Measurements from ENCODE around the gene RMND1. TPM values are rescaled to one million over a fixed set of nuclear protein-coding genes. Genes with fewer than 3 reads are reported as not detected.
A peak's percentile ranks its signal among the peaks of the same experiment; 100 is the strongest.

RMND1 gene
- total RNA-seq, 4 donors from 2014 or later: 30.2 to 48.5 (median 43.4) TPM

- intact Hi-C loops (cut with DNase I): no loop called here
- H3K27ac ChIP-seq: no peak overlapping the region
- TF ChIP-seq POLR2A (IDR thresholded peaks at IDR 0.05) (no peak), CTCF (IDR thresholded peaks at IDR 0.05) (peak in 1 of 6 experiments; percentile 5)
- H3K4me1 ChIP-seq: peaks cover 34 to 39% of the 10 kb centered on the region in 2 donors
- H3K27me3 ChIP-seq: no peaks in the 10 kb centered on the region
- DNase-seq: peak in 1 of 2 donors; percentile 14
- WGBS, 2 donors: 83 to 88% methylated on average over 12 of the region's 12 CpGs
- no peaks in the 10 kb centered on the region for H3K9me3 ChIP-seq
- no peaks in the 10 kb centered on the region for H3K36me3 ChIP-seq
- no peak overlapping the region for H3K4me3 ChIP-seq (replicated peaks in 1 of 3)
These were observed 3.3 kb downstream of the RMND1 start for GRCh38 chr6:151448623-151449022.

GRCh38 chr6:151447237-151447636, 4.7 kb downstream of the RMND1 start:
- Histone ChIP-seq H3K9me3 (no peaks in the 10 kb centered on the region), H3K4me1 (peaks cover 34 to 49% of the 10 kb centered on the region in 2 donors), H3K4me3 (replicated peaks in 1 of 3) (no peak overlapping the region), H3K36me3 (no peaks in the 10 kb centered on the region), H3K27me3 (no peaks in the 10 kb centered on the region), H3K27ac (peak overlapping the region in 2 of 3 donors; percentile 85 to 88)
- TF ChIP-seq CTCF (IDR thresholded peaks at IDR 0.05) (no peak), POLR2A (IDR thresholded peaks at IDR 0.05) (no peak)
- intact Hi-C loops (cut with DNase I): no loop called here
- no peak for DNase-seq
- WGBS, 2 donors: 93 to 94% methylated on average over 4 of the region's 4 CpGs

GRCh38 chr6:151445482-151445881, 6.4 kb downstream of the RMND1 start:
- no peak for DNase-seq
- Histone ChIP-seq H3K27ac (peak overlapping the region; percentile 60 to 88 (median 85)), H3K36me3 (no peaks in the 10 kb centered on the region), H3K4me1 (peaks cover 33 to 59% of the 10 kb centered on the region in 2 donors), H3K9me3 (no peaks in the 10 kb centered on the region), H3K27me3 (no peaks in the 10 kb centered on the region), H3K4me3 (replicated peaks in 1 of 3) (no peak overlapping the region)
- intact Hi-C loops (cut with DNase I): no loop called here
- WGBS, 2 donors: 21 to 34% methylated on average over 5 of the region's 5 CpGs
- TF ChIP-seq CTCF (IDR thresholded peaks at IDR 0.05) (no peak), POLR2A (IDR thresholded peaks at IDR 0.05) (no peak)

- TF ChIP-seq POLR2A (IDR thresholded peaks at IDR 0.05): no peak
- no peak for TF ChIP-seq CTCF (IDR thresholded peaks at IDR 0.05)
- Histone ChIP-seq H3K36me3 (no peaks in the 10 kb centered on the region), H3K27me3 (no peaks in the 10 kb centered on the region), H3K4me3 (replicated peaks in 1 of 3) (no peak overlapping the region), H3K27ac (peak overlapping the region; percentile 60 to 88 (median 85)), H3K9me3 (no peaks in the 10 kb centered on the region), H3K4me1 (peaks cover 33 to 55% of the 10 kb centered on the region in 2 donors)
- intact Hi-C loops (cut with DNase I): no loop called here
- no peak for DNase-seq
- 75 to 83% methylated on average over 4 of the region's 4 CpGs for WGBS, 2 donors
These were observed 7.9 kb downstream of the RMND1 start for GRCh38 chr6:151443911-151444621.

- peak overlapping the region in 1 of 3 donors; percentile 35 for H3K27ac ChIP-seq
- TF ChIP-seq CTCF (IDR thresholded peaks at IDR 0.05) (no peak), POLR2A (IDR thresholded peaks at IDR 0.05) (no peak)
- H3K36me3 ChIP-seq: no peaks in the 10 kb centered on the region
- DNase-seq: no peak
- H3K9me3 ChIP-seq: no peaks in the 10 kb centered on the region
- intact Hi-C loops (cut with DNase I): no loop called here
- H3K4me3 ChIP-seq (replicated peaks in 1 of 3): no peak overlapping the region
- no peaks in the 10 kb centered on the region for H3K27me3 ChIP-seq
- H3K4me1 ChIP-seq: peaks cover 33 to 54% of the 10 kb centered on the region in 2 donors
- 88 to 91% methylated on average over 5 of the region's 5 CpGs for WGBS, 2 donors
These were observed 8.5 kb downstream of the RMND1 start for GRCh38 chr6:151443454-151443853.

Data from thyroid gland (tissue), 4 donors.